IMR-90 (cell line): ENCODE measurements around the gene ZNF575.
A peak's percentile ranks its signal among the peaks of the same experiment; 100 is the strongest.

Source experiments
- CEBPB ChIP-seq: IDR thresholded peaks from 2 replicates; pipeline ENCODE4 v1.6.1; 2012; ENCODE audit warnings: low read depth, low read length, improper control_type of control experiment
- CTCF ChIP-seq: conservative IDR thresholded peaks from 2 replicates; pipeline ENCODE4 v1.5.1; 2012; ENCODE audit warnings: mild to moderate bottlenecking, low read depth, low read length, improper control_type of control experiment
- FOS ChIP-seq: fragments of 150-350 bp; IDR thresholded peaks from 2 replicates; pipeline ENCODE4 v1.6.1; 2016; ENCODE audit warnings: low read depth, low read length
- MAFK ChIP-seq: IDR thresholded peaks from 2 replicates; pipeline ENCODE4 v1.6.1; 2012; ENCODE audit warnings: low read depth, low read length, improper control_type of control experiment
- MXI1 ChIP-seq: IDR thresholded peaks from 2 replicates; pipeline ENCODE4 v1.6.1; 2012; ENCODE audit warnings: low read depth, mild to moderate bottlenecking, low read length, moderate library complexity, borderline replicate concordance
- POLR2A ChIP-seq: IDR thresholded peaks from 2 replicates; pipeline ENCODE4 v1.6.1; 2012; ENCODE audit warnings: mild to moderate bottlenecking, low read depth, low read length
- RCOR1 ChIP-seq: IDR thresholded peaks from 2 replicates; pipeline ENCODE4 v1.6.1; 2012; ENCODE audit warnings: mild to moderate bottlenecking, low read length, improper control_type of control experiment; ENCODE audit not compliant: insufficient replicate concordance
- RFX5 ChIP-seq: IDR thresholded peaks from 2 replicates; pipeline ENCODE4 v1.8.0; 2012; ENCODE audit warnings: low read depth, mild to moderate bottlenecking, low read length, moderate library complexity
- SMC3 ChIP-seq: fragments of 150-350 bp; IDR thresholded peaks from 2 replicates; pipeline ENCODE4 v1.6.1; 2016; ENCODE audit warnings: low read depth, mild to moderate bottlenecking, antibody characterized with exemption, low read length, moderate library complexity

DNA sequence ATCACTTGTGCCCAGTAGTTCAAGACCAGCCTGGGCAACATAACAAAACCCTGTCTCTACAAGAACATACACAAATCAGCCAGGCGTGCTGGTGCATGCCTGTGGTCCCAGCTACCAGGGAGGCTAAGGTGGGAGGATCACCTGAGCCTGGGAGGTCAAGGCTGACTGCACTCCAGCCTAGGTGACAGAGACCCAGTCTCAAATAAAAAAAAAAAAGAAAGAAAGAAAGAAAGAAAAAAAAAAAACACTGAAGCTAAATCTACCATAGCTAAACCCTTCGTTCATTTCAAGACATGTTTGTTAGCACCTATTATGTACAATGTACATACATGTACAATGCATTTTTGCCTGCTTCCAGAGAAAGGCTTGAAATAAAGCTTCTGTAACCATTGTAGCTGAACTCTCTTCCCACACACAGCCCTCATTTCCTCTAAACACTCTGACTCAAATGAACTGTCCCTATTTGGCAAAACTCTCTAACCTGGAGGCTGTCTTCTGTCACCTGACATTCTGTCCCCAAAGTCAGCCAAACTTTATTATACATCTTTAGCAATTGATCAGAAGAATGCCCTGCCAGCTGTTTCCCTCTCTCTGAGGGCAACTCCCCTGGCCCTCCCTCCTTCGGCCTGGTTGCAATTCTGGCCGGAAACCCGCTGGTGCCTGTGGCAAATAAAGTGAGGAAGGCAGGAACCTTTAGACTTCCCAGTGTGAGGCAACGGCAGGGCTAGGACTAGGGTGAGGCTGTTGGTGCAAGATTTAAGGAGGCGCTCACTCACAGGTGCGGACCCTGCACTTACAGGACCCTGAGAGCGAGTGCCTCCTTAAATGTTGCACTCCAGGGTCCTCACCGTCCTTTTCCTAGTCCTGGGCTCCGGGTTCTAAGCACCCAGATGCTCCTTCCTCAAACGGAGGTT lies 7.8 kb upstream of the ZNF575 start:
- TF ChIP-seq CTCF (no peak), POLR2A (0 out of 2 replicates have a peak, but pooled peaks have one; percentile 1), MXI1 (no peak), FOS (no peak), SMC3 (no peak), RCOR1 (no peak), CEBPB (peak; percentile 36; the same call in 1 of the 2 replicates), RFX5 (no peak), MAFK (no peak)
